Left ventricle myocardium inferior (tissue), 1 donor: ENCODE results near the gene MON1B. TPM values are rescaled to one million over a fixed set of nuclear protein-coding genes. Genes with fewer than 3 reads are reported as not detected.

Source experiments
- DNase-seq: peaks from one replicate; pipeline ENCODE4 v3.0.0-alpha.2; 2020
- H3K27ac ChIP-seq: fragments of 200-600 bp; replicated peaks from 2 replicates; pipeline ENCODE4 v1.8.0; 2021
- H3K27me3 ChIP-seq: fragments of 200-600 bp; 2 replicates; pipeline ENCODE4 v1.8.0; 2021; ENCODE audit warnings: low read depth
- H3K36me3 ChIP-seq: fragments of 200-600 bp; 2 replicates; pipeline ENCODE4 v1.8.0; 2021
- H3K4me1 ChIP-seq: fragments of 200-600 bp; 2 replicates; pipeline ENCODE4 v1.8.0; 2021
- H3K4me3 ChIP-seq: fragments of 200-600 bp; 2 replicates; pipeline ENCODE4 v1.8.0; 2021; ENCODE audit warnings: mild to moderate bottlenecking, moderate library complexity
- H3K9me3 ChIP-seq: fragments of 200-600 bp; replicated peaks from 2 replicates; pipeline ENCODE4 v1.8.0; 2021
- intact Hi-C: fragments of 100-400 bp; cut with micrococcal nuclease; formaldehyde crosslinking; loops from one replicate; pipeline ENCODE4 v1.11.0; 2022
- total RNA-seq: library from RNA; stranded (reverse); fragmentation: NEBNext Ultra II Directional; extraction: Animal tissue kit (Norgen Biotek cat#: 25700); gene quantifications from one replicate; pipeline ENCODE4 v1.2.1, GENCODE V29; 2021
- TF ChIP-seq, protein P1 (sequence below): fragments of 200-600 bp; IDR thresholded peaks from 2 replicates; pipeline ENCODE4 v1.8.0; 2021; ENCODE audit warnings: antibody characterized with exemption, mild to moderate bottlenecking, borderline replicate concordance
- donor health status: DM: no; HTN: yes; CAD: no; lungs with severe emphysema.

MON1B gene
- total RNA-seq, 1 donor from 2014 or later: 16.8 TPM

DNA sequence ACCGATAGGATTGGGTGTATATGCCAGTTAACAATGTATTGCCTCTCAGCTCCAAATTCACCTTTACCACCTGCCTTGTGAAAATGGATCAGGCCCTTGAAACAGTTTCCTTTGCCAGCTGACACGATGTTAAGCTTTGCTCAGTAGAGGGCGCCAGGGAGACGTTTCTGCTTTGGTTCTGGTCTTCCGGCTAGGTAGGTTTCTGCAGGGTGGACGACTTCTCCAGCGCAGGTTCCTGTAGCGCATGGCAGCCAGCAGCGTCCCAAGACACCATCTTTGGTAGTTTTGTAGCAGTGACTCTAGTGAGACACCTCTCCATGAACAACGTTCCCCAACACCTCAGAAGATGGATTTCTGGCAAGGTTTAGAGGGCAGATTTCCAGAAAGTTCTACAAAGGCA lies 32.2 kb downstream of the MON1B start:
- DNase-seq: no peak
- TF ChIP-seq, protein P1, sequence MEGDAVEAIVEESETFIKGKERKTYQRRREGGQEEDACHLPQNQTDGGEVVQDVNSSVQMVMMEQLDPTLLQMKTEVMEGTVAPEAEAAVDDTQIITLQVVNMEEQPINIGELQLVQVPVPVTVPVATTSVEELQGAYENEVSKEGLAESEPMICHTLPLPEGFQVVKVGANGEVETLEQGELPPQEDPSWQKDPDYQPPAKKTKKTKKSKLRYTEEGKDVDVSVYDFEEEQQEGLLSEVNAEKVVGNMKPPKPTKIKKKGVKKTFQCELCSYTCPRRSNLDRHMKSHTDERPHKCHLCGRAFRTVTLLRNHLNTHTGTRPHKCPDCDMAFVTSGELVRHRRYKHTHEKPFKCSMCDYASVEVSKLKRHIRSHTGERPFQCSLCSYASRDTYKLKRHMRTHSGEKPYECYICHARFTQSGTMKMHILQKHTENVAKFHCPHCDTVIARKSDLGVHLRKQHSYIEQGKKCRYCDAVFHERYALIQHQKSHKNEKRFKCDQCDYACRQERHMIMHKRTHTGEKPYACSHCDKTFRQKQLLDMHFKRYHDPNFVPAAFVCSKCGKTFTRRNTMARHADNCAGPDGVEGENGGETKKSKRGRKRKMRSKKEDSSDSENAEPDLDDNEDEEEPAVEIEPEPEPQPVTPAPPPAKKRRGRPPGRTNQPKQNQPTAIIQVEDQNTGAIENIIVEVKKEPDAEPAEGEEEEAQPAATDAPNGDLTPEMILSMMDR: no peak
- H3K4me1 ChIP-seq: no peaks in the 10 kb centered on the region
- intact Hi-C loops: no loop called here
- no peak overlapping the region for H3K27ac ChIP-seq
- H3K36me3 ChIP-seq: no peaks in the 10 kb centered on the region
- H3K4me3 ChIP-seq: no peak overlapping the region
- H3K27me3 ChIP-seq: peaks cover 18% of the 10 kb centered on the region
- H3K9me3 ChIP-seq: no peaks in the 10 kb centered on the region

DNA sequence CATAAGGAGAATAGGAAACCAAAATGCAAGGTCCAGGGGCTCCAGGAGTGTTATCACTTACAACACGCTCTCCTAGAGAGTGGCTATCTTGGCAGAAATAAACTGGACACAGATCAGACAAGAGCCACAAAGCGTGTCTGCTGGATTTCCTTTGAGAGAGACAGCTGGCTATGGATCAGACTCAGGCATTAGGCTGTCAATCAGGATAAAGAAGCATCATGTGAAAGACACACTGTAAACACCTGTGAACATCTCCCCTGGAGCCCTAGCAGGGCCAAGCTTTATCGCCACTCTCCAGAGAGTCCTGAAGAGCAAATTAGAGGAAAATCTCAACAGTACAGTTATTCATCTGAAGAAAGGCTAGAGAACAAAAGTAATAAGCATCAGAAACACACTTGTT lies 34.2 kb downstream of the MON1B start:
- Histone ChIP-seq H3K36me3 (no peaks in the 10 kb centered on the region), H3K9me3 (no peaks in the 10 kb centered on the region), H3K4me3 (no peak overlapping the region), H3K27ac (no peak overlapping the region), H3K4me1 (no peaks in the 10 kb centered on the region), H3K27me3 (peaks cover 13% of the 10 kb centered on the region)
- DNase-seq: no peak
- intact Hi-C loops: no loop called here
- TF ChIP-seq, protein P1: no peak

DNA sequence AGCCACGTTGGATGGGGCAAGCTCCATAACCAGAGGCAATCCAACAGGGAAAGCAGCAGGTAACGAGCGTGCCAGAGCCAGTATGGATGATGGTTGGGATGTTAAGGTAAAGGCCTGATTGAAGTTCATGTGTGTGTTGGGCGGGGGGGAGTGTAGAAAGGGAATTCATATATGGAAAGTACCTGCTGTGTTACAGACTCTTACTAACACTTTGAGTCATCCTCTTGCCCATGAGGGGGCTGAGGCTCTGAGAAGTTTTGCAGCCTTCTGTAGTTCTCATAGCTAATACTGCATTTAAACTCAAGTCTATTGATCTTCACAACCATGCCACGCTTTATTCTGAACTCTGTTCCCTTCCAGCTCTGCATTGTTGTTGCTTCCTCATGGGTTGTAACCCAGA lies 36.8 kb downstream of the MON1B start:
- Histone ChIP-seq H3K27me3 (peaks cover 13% of the 10 kb centered on the region), H3K4me1 (no peaks in the 10 kb centered on the region), H3K4me3 (no peak overlapping the region), H3K36me3 (no peaks in the 10 kb centered on the region), H3K27ac (no peak overlapping the region), H3K9me3 (no peaks in the 10 kb centered on the region)
- intact Hi-C loops: no loop called here
- no peak for DNase-seq
- TF ChIP-seq, protein P1: no peak

DNA sequence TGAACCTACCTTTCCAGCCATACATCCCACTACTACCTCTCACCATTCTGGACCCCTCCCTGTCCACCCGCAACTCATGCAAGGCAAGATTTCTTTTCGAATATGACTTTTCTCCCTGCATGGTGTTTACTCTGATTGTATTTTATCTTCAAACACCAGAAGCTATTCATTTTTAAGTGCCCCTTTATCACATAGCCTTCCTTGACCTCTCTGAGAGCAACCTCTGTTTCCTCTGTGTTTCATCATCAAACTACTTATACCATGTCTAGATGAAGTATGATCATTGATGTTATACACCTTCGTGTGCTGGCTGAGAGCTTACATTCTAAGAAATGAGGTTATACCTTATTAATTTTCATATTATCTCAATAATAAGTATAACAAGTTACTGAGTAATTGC lies 40.1 kb downstream of the MON1B start:
- Histone ChIP-seq H3K4me3 (no peak overlapping the region), H3K9me3 (no peaks in the 10 kb centered on the region), H3K27ac (no peak overlapping the region), H3K4me1 (no peaks in the 10 kb centered on the region), H3K27me3 (peaks cover 23% of the 10 kb centered on the region), H3K36me3 (no peaks in the 10 kb centered on the region)
- DNase-seq: no peak
- intact Hi-C loops: no loop called here
- TF ChIP-seq, protein P1: no peak

DNA sequence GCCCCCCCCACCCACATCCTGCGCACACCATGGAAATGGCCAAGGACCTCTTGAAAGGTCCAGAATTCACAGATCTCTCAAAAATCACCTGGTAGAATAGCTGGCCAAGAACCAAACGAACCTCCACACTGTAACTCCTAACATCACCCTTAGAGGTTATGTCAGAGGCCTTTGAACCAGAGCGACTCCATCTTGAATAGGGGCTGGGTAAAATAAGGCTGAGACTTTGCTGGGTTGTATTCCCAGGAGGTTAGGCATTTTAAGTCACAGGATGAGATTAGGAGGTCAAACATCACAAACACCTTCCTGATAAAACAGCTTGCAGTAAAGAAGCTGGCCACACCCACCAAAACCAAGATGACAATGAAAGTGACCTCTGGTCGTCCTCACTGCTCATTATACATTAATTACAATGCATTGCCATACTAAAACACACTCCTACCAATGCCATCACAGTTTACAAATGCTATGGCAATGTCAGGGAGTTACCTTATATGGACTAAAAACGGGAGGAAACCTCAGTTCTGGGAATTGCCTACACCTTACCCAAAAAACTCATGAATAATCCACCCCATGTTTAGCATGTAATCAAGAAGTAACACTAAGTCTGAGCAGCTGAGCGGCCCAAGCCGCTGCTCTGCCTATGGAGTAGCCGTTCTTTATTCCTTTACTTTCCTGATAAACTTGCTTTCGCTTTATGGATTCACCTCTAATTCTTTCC lies 43.0 kb downstream of the MON1B start:
- Histone ChIP-seq H3K4me1 (peaks cover 3% of the 10 kb centered on the region), H3K27me3 (peaks cover 21% of the 10 kb centered on the region), H3K9me3 (no peaks in the 10 kb centered on the region), H3K36me3 (no peaks in the 10 kb centered on the region), H3K4me3 (no peak overlapping the region), H3K27ac (no peak overlapping the region)
- no peak for DNase-seq
- intact Hi-C loops: no loop called here
- TF ChIP-seq, protein P1: no peak
